Measurements from ENCODE around the gene MFN1.

Gene MFN1

GRCh38 chr3:179404307-179404706 lies 56.8 kb downstream of the MFN1 start:
- TF ChIP-seq POLR2AphosphoS5 (IDR thresholded peaks at IDR 0.05; ENCODE audit: low read depth) (no peak), GABPA (IDR thresholded peaks at IDR 0.05; ENCODE audit: low read depth) (no peak), SPI1 (IDR thresholded peaks at IDR 0.05; ENCODE audit: borderline replicate concordance, low read depth) (no peak), CTCF (IDR thresholded peaks at IDR 0.05; ENCODE audit: insufficient read depth, low read length) (no peak)
- TF ChIP-seq, protein P1, sequence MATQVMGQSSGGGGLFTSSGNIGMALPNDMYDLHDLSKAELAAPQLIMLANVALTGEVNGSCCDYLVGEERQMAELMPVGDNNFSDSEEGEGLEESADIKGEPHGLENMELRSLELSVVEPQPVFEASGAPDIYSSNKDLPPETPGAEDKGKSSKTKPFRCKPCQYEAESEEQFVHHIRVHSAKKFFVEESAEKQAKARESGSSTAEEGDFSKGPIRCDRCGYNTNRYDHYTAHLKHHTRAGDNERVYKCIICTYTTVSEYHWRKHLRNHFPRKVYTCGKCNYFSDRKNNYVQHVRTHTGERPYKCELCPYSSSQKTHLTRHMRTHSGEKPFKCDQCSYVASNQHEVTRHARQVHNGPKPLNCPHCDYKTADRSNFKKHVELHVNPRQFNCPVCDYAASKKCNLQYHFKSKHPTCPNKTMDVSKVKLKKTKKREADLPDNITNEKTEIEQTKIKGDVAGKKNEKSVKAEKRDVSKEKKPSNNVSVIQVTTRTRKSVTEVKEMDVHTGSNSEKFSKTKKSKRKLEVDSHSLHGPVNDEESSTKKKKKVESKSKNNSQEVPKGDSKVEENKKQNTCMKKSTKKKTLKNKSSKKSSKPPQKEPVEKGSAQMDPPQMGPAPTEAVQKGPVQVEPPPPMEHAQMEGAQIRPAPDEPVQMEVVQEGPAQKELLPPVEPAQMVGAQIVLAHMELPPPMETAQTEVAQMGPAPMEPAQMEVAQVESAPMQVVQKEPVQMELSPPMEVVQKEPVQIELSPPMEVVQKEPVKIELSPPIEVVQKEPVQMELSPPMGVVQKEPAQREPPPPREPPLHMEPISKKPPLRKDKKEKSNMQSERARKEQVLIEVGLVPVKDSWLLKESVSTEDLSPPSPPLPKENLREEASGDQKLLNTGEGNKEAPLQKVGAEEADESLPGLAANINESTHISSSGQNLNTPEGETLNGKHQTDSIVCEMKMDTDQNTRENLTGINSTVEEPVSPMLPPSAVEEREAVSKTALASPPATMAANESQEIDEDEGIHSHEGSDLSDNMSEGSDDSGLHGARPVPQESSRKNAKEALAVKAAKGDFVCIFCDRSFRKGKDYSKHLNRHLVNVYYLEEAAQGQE (IDR thresholded peaks at IDR 0.05; ENCODE audit: insufficient replicate concordance, low read depth), result no peak
- H3K4me3 ChIP-seq (replicated peaks; ENCODE audit: insufficient read depth, low read length), result no peak overlapping the region
- H3K27me3 ChIP-seq (ENCODE audit: insufficient read depth, poor library complexity, severe bottlenecking), result no peaks in the 10 kb centered on the region
- no peak overlapping the region for H3K27ac ChIP-seq (replicated peaks)
- DNase-seq (ENCODE audit: low read depth in 1 of 2, low spot score in 1 of 2), result no peak

DNA sequence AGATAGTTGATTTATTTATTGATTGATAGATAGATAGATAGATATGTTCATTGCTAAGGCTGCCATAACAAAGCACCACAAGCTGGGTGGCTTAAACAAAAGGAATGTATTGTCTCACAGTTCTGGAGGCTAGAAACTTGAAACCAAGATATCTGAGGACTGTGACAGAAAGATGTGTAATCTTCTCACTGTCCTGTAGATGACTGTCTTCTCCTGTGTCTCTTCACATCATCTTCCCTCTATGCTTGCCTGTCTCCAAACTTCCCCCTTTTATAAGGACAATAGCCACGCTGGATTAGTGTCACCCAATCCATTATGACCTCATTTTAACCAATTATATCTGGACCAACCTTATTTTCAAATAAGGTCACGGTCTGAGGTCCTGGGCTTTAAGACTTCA lies 62.8 kb downstream of the MFN1 start:
- no peak for DNase-seq (ENCODE audit: low read depth in 1 of 2, low spot score in 1 of 2)
- no peaks in the 10 kb centered on the region for H3K27me3 ChIP-seq (ENCODE audit: insufficient read depth, poor library complexity, severe bottlenecking)
- H3K27ac ChIP-seq (replicated peaks), result no peak overlapping the region

GRCh38 chr3:179410999-179411398 lies 63.5 kb downstream of the MFN1 start:
- TF ChIP-seq GABPA (IDR thresholded peaks at IDR 0.05; ENCODE audit: low read depth) (no peak), SPI1 (IDR thresholded peaks at IDR 0.05; ENCODE audit: borderline replicate concordance, low read depth) (no peak), POLR2AphosphoS5 (IDR thresholded peaks at IDR 0.05; ENCODE audit: low read depth) (no peak), CTCF (IDR thresholded peaks at IDR 0.05; ENCODE audit: insufficient read depth, low read length) (no peak)
- TF ChIP-seq, protein P1 (IDR thresholded peaks at IDR 0.05; ENCODE audit: insufficient replicate concordance, low read depth), result no peak
- Histone ChIP-seq H3K27ac (replicated peaks) (no peak overlapping the region), H3K4me3 (replicated peaks; ENCODE audit: insufficient read depth, low read length) (no peak overlapping the region), H3K27me3 (ENCODE audit: insufficient read depth, poor library complexity, severe bottlenecking) (no peaks in the 10 kb centered on the region)
- no peak for DNase-seq (ENCODE audit: low read depth in 1 of 2, low spot score in 1 of 2)

More for the DNA sequence above, 62.8 kb downstream of the MFN1 start:
- TF ChIP-seq CTCF (IDR thresholded peaks at IDR 0.05; ENCODE audit: insufficient read depth, low read length) (no peak), SPI1 (IDR thresholded peaks at IDR 0.05; ENCODE audit: borderline replicate concordance, low read depth) (no peak), POLR2AphosphoS5 (IDR thresholded peaks at IDR 0.05; ENCODE audit: low read depth) (no peak), GABPA (IDR thresholded peaks at IDR 0.05; ENCODE audit: low read depth) (no peak)
- TF ChIP-seq, protein P1 (IDR thresholded peaks at IDR 0.05; ENCODE audit: insufficient replicate concordance, low read depth), result no peak
- H3K4me3 ChIP-seq (replicated peaks; ENCODE audit: insufficient read depth, low read length), result no peak overlapping the region
